ENCODE results near the gene GAR1. TPM values are rescaled to one million over a fixed set of nuclear protein-coding genes. Genes with fewer than 3 reads are reported as not detected.
"Not testable (repeated sequence)": the region's sequence is repeated elsewhere in the genome, so short reads cannot be mapped to it uniquely, and the experiment has no call there.

GAR1 gene
- total RNA-seq, 1 experiment from 2014 or later, result 15.5 TPM

DNA sequence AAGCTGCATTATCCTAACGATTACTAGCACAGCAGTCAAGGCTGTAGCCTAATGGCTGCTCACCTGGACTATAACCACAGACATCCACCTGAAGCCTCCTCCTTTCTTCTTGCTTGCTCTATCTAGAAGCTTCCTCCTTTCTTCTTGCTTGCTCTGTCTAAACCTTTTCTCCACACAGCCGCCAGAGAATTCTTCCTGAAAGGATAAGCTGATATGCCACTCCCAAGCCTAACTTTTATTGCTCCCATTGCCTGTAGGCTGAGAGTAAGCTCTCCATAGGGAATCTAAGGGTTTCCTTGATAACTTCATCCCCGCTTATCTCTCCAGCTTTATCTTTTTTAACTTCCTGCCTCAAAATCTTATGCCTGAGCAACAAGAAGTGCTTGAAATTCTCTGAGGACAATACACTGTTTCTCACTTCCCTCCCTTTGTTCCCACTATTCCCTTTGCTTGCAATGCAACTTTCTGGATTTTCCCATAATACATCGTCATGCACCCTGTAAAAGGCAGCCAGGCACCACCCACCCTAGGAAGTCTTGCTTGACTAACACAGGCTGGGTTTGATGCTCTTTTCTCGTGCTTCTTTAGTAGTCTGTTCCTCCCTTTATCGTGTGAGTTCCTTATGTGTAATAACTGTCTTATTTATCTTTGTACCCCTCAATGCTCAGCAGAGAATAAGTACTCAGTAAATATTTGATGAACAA, 31.0 kb downstream of the GAR1 start:
- DNase-seq (ENCODE audit: low read depth), result no peak

DNA sequence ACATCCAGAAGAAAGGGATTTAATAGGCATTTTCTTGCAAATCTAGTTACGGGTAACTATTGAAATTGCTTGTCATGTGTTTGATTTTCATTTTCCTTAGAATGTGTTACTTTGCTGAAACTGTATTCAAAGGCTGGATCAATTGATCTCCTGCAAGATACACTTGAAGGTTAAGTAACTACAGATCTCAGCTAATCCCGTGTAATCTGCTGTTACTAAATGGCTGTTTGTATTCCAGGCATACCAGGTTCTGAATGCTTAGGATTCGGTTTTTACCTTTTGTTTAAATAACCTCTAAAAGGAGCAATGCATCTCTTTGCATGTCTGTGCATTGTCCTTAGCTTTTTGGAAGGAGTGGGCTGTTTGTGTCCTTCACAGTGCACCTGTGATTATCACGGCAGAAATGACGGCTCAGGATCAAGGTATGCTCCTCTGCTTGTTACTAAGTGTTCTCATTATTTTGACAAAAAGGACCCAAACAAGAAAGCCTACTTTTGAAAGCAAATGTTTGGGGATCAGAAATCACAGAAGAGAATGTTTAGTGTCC, 32.4 kb downstream of the GAR1 start, which contains the start of gene LRIT3:
TSS of gene LRIT3 (plus strand) at position 212 of the 547 bp plus-strand sequence. CDS start at position 307, 95 bp downstream.
- no peak for DNase-seq (ENCODE audit: low read depth)

DNA sequence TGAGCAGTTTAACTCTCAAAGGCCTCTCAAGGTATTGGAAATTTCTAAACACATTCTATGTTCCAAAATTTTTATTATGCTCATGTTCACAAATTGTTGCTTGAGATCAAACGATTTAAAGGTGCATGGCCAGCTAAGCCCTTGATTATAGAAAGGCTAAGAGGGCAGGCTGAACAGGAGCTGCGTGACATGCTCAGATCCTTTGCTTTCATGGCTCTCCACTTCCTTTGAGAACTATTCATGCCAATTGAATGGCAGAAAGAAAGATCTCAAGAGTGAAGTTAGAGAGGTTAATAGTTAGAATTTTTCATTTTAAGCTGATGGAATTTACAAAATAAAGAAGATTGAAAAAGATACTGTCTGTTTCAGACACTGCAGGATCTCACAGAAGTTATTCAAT, 32.9 kb downstream of the GAR1 start:
- no peak for DNase-seq (ENCODE audit: low read depth)

DNA sequence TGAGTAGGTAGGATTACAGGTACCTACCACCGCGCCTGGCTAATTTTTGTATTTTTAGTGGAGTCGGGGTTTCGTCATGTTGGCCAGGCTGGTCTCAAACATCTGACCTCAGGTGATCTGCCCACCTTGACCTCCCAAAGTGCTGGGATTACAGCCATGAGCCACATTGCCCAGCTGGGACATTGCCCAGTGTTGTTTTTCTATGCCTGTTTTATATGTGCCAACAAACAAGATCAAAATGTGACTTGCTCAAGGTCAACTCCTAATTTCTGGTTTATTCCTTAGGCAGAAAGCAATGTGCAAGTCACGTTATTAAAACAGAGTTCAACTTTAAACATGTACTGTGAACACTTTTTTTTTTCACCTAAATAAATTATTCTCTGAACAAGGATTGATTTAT, 35.0 kb downstream of the GAR1 start:
- DNase-seq (ENCODE audit: low read depth), result no peak

DNA sequence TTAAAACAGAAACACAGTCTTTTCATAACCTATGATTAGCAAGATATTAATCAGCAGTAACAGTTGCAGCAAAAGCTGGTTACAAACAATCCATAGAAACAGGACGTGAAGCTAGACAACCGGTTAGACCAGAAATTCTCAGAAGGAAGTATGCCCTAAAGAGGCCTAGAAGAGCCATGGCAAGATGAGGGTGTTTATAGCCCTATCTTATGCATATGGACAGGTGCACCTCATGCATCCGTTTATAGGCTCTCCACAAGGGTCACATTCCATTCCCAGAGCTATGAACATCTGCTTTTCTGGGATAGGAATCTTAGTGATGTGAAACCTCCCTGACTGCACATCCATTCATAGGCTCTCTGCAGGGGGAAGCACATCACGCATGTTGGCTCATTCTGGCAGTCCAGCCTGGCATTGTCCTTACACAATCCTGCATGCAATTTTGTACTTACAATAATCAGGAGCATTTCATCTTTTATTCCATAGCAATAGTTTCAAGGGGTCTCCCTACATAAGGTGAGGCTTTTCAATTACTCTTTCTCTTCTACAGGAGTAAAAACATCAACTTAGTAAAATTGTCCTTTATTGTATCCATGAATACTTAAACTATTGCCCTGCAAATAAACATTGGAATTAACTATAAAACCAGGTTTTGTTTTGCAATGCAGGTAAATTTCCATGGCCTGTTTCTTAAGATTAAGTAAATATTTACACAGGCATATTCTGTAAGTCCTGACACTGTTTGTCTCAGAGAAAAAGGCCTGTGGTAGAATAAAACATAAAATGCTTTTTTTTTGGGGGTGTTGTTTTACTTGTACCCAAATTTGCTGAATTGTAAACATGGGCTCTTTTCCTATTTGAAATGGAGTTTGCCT, 44.1 kb downstream of the GAR1 start:
- not testable (repeated sequence) for DNase-seq (ENCODE audit: low read depth)

DNA sequence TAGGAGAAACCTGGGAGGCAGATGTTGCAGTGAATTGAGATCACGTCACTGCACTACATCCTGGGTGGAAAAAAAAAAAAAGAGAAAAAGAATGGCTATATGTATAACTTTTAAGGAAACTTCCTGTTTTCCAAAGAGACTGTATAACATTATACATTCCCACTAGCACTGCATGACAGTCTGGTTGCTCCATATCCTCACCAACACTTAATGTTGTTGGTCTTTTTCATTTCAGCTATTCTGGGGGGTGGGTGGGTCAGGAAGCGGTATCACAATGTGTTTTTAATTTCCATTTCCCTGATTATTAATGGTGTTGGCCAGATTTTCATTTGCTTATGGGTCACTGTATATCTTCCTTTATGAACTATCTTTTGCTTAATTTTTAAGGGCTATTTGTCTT, 45.7 kb downstream of the GAR1 start:
- no peak for DNase-seq (ENCODE audit: low read depth)

DNA sequence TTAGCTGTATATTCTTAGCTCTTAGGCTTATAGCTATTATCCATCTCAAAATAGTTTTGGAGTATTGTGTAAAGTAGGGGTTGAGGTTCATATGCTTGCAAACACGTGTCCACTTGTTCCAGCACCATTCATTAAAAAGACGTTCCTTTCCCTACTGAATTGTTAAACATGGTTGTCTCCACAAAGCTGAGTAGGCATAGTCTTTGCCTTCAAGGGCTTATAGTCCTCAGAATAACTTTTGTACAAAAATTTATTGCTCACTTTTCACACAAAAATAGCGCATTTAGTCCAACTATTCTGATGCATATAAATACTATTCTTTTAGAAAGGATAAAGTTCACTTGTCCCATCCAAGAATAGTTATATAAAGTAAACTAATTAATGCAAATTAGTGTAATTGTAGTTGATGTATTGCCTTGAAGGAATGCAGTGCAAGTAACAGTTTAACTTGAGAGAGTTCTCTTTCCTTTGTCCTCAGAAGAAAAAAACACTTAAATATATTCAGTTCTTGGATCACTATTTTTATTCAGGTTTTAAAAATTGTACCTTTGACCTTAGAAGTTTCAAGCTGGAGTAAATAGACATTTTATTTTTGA, 46.5 kb downstream of the GAR1 start:
- no peak for DNase-seq (ENCODE audit: low read depth)

DNA sequence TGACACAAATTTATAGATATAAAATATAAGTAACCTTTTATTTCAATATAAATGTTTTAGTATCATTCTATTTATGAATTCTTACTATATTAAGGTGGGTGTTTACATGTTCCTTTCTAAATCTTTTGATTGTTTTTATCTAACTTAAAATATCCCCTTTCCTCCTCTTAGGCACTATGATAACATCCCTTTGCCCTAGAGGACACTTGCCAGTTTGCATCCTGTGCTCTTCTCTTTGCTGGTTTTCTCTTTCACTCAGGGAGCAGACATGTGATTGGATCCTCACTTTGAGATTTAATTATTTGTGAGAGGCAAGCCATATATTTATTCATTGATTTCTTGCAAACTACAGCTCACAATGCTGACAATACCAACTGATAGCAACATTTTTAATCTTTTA, 48.6 kb downstream of the GAR1 start:
- DNase-seq (ENCODE audit: low read depth), result no peak

DNA sequence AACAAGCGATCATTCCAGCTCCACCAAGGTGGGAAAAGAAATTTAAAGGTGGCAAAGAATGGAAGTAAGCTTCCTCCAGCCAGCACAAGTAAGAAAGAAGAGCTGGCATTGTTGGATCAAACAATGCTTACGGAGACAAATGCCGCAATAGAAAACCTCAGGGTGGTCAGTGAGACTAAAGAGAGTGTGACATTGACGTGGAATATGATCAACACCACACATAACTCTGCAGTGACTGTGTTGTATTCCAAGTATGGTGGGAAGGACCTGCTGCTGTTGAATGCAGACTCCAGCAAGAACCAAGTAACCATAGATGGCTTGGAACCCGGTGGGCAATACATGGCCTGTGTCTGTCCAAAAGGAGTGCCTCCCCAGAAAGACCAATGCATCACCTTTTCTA, 54.5 kb downstream of the GAR1 start:
- DNase-seq (ENCODE audit: low read depth), result no peak

DNA sequence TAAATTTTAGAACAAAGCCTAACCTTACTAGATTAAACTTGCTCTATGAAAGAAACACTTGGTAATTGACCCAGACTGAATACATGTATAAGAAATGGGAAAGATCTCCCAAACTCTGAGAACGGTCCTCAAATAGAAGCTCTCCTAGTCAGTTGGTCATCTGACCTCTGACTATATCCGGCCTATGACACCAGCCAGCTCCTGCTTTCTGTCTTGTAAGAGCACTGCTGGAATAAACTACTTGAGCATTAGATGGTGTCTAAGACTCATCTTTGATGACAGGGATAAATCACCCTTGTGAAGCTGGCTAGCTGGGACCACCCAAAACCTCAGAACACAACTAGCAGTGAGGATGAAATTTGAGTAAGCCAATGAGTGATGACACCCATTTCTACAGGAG, 56.5 kb downstream of the GAR1 start:
- no peak for DNase-seq (ENCODE audit: low read depth)

DNA sequence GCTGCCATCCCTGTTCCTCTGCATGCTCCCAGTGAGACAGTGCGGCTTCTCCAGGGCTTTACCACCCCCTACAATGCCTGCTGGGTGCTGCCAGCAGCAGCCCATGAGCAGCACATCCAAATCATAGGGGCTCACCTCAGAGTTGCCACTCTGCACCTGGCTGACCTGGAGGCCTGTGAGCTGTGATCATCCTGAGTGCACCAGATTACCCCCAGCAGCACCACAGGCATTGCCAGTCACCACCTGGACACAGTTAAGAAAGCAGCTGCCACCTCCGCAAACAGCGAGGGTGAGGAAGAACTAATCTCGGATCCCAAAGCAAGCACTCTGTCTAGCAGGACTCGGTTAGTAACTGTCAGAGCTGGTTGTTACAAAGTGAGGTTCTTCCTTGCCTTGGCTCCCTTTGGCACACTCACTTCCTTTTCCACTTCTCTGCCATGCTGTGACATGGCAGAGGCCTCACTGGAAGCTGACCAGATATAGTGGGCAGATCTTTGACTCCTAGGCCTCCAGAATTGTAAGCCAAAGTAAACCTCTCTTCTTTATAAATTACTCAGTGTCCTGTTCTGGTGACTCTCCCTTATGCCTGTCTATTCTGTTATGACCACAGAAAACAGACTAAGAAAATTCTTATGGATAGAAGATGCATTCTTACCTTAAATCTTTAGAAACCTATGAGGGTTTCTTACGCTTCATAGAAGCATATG, 57.5 kb downstream of the GAR1 start:
- DNase-seq (ENCODE audit: low read depth), result no peak

DNA sequence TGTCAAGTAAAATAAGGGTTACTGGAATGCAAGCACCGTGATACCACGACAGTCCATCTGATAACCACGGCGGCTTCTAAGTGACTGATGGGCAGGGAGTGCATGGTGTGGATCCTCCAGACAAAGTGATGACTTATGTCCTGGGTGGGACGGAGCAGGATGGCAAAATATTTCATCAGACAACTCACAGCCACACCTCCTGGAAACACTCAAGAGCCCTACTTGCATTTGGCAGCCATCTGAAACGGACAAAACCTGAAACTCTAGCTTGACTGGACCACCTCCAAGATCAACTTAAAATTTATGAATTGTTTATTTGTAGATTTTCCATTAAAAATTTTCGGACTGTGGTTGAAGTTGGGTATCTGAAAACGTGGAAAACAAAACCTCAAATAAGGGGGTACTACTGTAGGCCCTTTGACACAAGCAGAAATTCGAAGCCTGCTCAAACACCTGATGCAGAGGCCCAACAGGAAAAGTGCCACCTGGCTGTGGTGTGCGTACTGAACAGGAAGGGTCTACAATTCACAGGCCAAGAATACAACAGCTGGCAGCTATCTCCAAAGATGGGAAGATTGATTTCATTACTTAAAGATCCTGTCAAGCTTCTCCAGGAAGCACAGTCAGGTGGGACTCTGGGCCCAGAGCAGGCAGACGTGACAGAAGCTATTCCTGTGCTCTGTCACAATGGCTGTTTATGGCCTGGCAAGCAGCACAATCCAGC, 58.4 kb downstream of the GAR1 start:
- DNase-seq (ENCODE audit: low read depth), result no peak

Other genes starting within 250 kb of the GAR1 start
- 29.6 and 33.0 TPM in 2 replicates for gene CASP6, start 112.3 kb upstream of the GAR1 start, total RNA-seq (2014; rRNA removed)
- 12.5 and 15.2 TPM in 2 replicates for gene PLA2G12A, start 85.7 kb upstream of the GAR1 start, total RNA-seq (2014; rRNA removed)
- 0.83 and 0.98 TPM in 2 replicates for gene CFI, start 13.8 kb upstream of the GAR1 start, total RNA-seq (2014; rRNA removed)
- not detected in 2 replicates for gene RRH, start 12.2 kb downstream of the GAR1 start, total RNA-seq (2014; rRNA removed)
- not detected in 2 replicates for gene LRIT3, start 32.3 kb downstream of the GAR1 start, total RNA-seq (2014; rRNA removed)
- 0.86 and 2.6 TPM in 2 replicates for gene EGF, start 97.1 kb downstream of the GAR1 start, total RNA-seq (2014; rRNA removed)

All from LHCN-M2 (cell line).